GM18508 (cell line): Measurements from ENCODE around the gene KCNG1.
"Not testable (repeated sequence)": the region's sequence is repeated elsewhere in the genome, so short reads cannot be mapped to it uniquely, and the experiment has no call there.

ENCODE experiments used
- ATAC-seq: cut with Tn5 transposase; IDR thresholded peaks from one replicate; pipeline ENCODE4 v1.9.1; 2021; ENCODE audit warnings: moderate number of reproducible peaks; ENCODE audit not compliant: insufficient read depth, unreplicated experiment

Gene KCNG1

GRCh38 chr20:51022803-51023616, at the start of gene KCNG1:
Gene KCNG1, minus strand, starts transcription at chr20:51023107. Its CDS starts 12,769 bp downstream, at chr20:51010338.
- ATAC-seq: no peak

GRCh38 chr20:51070621-51071020, 47.7 kb upstream of the KCNG1 start:
- no peak for ATAC-seq

GRCh38 chr20:51067792-51068191, 44.9 kb upstream of the KCNG1 start:
- no peak for ATAC-seq

GRCh38 chr20:51065615-51066014, 42.7 kb upstream of the KCNG1 start:
- no peak for ATAC-seq

GRCh38 chr20:51064137-51064536, 41.2 kb upstream of the KCNG1 start:
- ATAC-seq: no peak

GRCh38 chr20:51062065-51062464, 39.2 kb upstream of the KCNG1 start:
- ATAC-seq: no peak

GRCh38 chr20:51061418-51062045, 38.6 kb upstream of the KCNG1 start:
- no peak for ATAC-seq

GRCh38 chr20:51060301-51060700, 37.4 kb upstream of the KCNG1 start:
- no peak for ATAC-seq

GRCh38 chr20:51059862-51060261, 37.0 kb upstream of the KCNG1 start:
- ATAC-seq: no peak

GRCh38 chr20:51058017-51058416, 35.1 kb upstream of the KCNG1 start:
- ATAC-seq: no peak

- no peak for ATAC-seq
These were observed 31.3 kb upstream of the KCNG1 start for GRCh38 chr20:51054233-51054632.

- no peak for ATAC-seq
These were observed 27.7 kb upstream of the KCNG1 start for GRCh38 chr20:51050531-51051075.

GRCh38 chr20:51046021-51046985, 23.4 kb upstream of the KCNG1 start:
- ATAC-seq: no peak

- ATAC-seq: not testable (repeated sequence)
These were observed 22.6 kb upstream of the KCNG1 start for GRCh38 chr20:51045492-51045891.

GRCh38 chr20:51044796-51045195, 21.9 kb upstream of the KCNG1 start:
- no peak for ATAC-seq

GRCh38 chr20:51043811-51044210, 20.9 kb upstream of the KCNG1 start:
- ATAC-seq: no peak

GRCh38 chr20:51042657-51043247, 19.8 kb upstream of the KCNG1 start:
- ATAC-seq: no peak

- ATAC-seq: no peak
These were observed 19.2 kb upstream of the KCNG1 start for GRCh38 chr20:51042064-51042463.

- no peak for ATAC-seq
These were observed 14.7 kb upstream of the KCNG1 start for GRCh38 chr20:51037532-51038115.
